ENCODE results near the gene ABHD2. TPM values are rescaled to one million over a fixed set of nuclear protein-coding genes. Genes with fewer than 3 reads are reported as not detected.

ABHD2 gene
- total RNA-seq, 1 donor from 2014 or later: 48.8 TPM

DNA sequence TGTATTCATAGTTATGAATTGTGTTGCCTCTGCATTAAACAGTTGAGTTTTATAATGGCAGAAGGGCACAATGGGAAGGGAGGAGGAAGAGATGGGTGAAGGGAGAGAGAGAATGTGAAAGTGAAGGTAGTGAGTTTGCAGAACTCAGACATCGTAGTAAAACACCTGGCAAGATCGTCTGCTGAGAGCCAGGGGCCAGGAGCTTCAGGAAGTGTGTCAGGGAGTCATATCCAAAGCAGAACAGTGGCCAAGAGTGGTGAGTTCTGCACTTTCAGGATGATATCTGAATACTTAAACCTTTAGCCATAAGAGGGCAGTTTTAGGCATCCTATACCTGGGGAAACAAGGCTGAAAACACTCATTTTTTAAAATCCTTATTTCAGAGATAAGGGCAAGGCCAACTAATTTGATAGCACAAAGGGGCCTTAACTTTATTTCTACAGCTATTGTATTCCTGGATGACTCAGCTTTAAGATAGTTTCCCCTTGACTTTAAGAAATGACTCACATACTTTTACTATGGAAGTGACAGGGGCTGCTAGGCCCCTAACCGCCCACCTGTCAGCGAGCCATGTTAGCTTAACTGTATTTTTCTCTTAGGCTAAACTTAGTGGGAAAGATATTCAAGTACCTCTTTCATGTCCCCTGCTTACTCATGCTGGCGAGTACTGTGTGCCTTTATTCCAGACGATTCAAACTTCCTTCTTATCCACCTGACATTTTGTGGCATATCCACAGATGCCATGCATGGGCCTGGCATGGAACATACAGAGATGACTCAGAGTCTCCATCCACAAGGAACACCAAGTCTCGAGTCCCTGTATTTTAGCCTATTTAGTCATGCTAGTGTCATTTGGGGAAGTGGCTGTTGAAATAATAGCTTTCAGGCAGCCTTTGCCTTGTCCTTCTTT is 79.3 kb downstream of the ABHD2 start:
- Mint-ChIP-seq H3K4me1 (peaks cover 3% of the 10 kb centered on the region), H3K9me3 (no peaks in the 10 kb centered on the region), H3K36me3 (ENCODE audit: low read depth) (peaks cover 21% of the 10 kb centered on the region), H3K4me3 (no peak overlapping the region), H3K27me3 (no peaks in the 10 kb centered on the region), H3K27ac (peak overlapping the region; percentile 2)
- intact Hi-C loops (cut with micrococcal nuclease): no loop called here
- ChIA-PET CTCF (interaction anchor here (0.7 to 3.4 kb wide), 2 partner anchors 10 to 39 kb away, joined by 3 to 14 read pairs; no protein-coding TSS in a partner anchor), POLR2A (no interaction called here)
- ATAC-seq (ENCODE audit: low read depth): peak; percentile 25
- TF ChIP-seq, protein P1, sequence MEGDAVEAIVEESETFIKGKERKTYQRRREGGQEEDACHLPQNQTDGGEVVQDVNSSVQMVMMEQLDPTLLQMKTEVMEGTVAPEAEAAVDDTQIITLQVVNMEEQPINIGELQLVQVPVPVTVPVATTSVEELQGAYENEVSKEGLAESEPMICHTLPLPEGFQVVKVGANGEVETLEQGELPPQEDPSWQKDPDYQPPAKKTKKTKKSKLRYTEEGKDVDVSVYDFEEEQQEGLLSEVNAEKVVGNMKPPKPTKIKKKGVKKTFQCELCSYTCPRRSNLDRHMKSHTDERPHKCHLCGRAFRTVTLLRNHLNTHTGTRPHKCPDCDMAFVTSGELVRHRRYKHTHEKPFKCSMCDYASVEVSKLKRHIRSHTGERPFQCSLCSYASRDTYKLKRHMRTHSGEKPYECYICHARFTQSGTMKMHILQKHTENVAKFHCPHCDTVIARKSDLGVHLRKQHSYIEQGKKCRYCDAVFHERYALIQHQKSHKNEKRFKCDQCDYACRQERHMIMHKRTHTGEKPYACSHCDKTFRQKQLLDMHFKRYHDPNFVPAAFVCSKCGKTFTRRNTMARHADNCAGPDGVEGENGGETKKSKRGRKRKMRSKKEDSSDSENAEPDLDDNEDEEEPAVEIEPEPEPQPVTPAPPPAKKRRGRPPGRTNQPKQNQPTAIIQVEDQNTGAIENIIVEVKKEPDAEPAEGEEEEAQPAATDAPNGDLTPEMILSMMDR (IDR thresholded peaks at IDR 0.05): no peak
- no peak for DNase-seq

DNA sequence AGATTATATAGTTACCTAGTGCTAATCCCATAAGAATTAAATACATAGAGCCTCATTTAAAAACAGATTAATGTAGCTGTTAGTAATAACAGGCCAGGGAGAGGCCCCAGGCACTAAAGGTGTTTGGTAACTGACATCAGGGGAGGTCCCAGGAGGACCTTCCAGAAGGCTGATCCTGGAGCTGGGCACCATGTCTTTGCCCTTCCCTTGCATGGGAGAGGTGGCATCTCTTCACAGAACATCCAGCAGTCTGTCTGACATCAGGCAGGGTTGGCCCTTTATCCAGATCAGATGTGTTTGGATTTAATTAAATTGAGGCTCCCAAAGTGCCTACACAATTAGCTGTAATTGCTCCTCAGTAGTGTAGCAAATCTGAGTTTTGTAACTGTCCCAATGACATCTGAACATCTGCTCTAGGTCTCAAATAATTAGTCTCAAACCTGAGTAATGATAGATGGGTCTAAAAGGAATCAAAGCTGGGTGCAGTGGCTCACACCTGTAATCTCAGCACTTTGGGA is 80.1 kb downstream of the ABHD2 start:
- Mint-ChIP-seq H3K9me3 (no peaks in the 10 kb centered on the region), H3K4me3 (no peak overlapping the region), H3K27me3 (no peaks in the 10 kb centered on the region), H3K36me3 (ENCODE audit: low read depth) (peaks cover 20% of the 10 kb centered on the region), H3K27ac (no peak overlapping the region), H3K4me1 (peaks cover 3% of the 10 kb centered on the region)
- ChIA-PET CTCF (interaction anchor here (1.0 to 3.4 kb wide), 2 partner anchors 9 to 110 kb away, joined by 3 to 14 read pairs; no protein-coding TSS in a partner anchor), POLR2A (no interaction called here)
- intact Hi-C loops (cut with micrococcal nuclease): no loop called here
- no peak for ATAC-seq (ENCODE audit: low read depth)
- DNase-seq: no peak
- TF ChIP-seq, protein P1 (IDR thresholded peaks at IDR 0.05): no peak

DNA sequence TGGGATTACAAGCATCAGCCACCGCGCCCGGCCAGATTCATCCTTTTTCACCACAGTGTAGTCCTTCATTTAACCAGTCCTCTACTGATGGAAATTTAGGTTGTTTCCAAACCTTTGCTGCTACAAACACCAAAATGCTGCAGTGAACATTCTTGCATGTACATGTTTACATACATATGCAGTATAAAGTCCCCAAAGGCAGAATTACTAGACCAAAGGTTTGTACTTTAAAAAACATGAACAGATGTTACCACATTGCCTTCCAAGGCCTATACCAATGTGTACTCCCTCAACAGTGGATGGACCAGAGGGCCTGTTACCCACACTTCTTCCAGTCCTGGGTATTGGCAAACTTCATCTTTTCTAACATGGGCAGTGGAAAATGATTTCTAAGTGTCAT is 82.1 kb downstream of the ABHD2 start:
- Mint-ChIP-seq H3K4me3 (no peak overlapping the region), H3K27ac (no peak overlapping the region), H3K27me3 (no peaks in the 10 kb centered on the region), H3K9me3 (no peaks in the 10 kb centered on the region), H3K4me1 (peaks cover 3% of the 10 kb centered on the region), H3K36me3 (ENCODE audit: low read depth) (peaks cover 16% of the 10 kb centered on the region)
- ChIA-PET POLR2A (no interaction called here), CTCF (interaction anchor here (1.5 kb wide), 1 partner anchor 15 kb away, joined by 3 read pairs; no protein-coding TSS in a partner anchor)
- DNase-seq (no peak), ATAC-seq (ENCODE audit: low read depth) (no peak)
- TF ChIP-seq, protein P1 (IDR thresholded peaks at IDR 0.05): no peak
- intact Hi-C loops (cut with micrococcal nuclease): no loop called here

DNA sequence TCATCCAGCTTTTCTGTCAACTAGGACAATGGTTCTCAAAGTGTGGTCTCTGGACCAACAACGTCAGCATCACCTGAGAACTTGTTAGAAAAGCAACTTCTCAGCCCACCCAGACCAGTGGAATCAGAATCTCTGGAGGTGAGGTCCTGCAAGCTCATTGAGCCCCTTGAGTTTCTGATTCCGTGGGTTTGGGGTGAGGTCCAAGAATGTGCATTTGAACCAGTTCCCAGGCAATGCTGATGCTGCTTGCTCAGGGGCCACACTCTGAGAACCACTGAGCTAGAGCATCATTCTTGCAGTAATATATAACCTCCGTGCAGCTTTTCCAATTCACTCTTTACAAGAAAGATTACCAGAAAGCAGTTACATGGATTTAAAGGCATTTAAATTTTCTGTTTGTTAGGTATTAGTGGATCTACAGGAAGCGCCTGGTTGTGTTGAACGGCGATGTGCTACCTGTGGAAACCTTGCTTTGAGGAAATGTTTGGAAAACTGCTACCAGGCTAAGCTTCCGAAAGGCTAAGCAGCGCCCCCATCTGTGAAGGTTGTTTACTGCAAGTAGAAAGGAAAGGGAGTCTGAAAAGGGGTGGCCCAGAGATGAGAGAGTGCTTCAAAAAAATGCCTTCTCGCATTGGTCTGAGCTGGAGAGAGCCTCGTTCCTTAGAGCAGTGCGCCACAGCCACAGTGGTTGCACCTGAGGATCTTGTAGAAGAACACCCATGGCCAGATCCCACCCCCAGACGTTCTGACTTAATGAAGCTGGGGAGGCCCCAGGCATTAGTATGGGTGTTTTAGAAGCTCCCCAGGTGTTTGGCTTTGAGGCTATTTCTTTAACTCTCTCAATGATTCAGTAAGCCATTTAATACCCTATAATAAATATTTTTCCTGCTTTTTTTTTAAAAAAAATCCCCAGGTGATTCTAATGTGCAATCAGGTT is 83.1 kb downstream of the ABHD2 start:
- no peak overlapping the region for H3K4me3 Mint-ChIP-seq
- DNase-seq: no peak
- no peaks in the 10 kb centered on the region for H3K9me3 Mint-ChIP-seq
- no peaks in the 10 kb centered on the region for H3K27me3 Mint-ChIP-seq
- H3K27ac Mint-ChIP-seq: no peak overlapping the region
- peaks cover 3% of the 10 kb centered on the region for H3K4me1 Mint-ChIP-seq
- H3K36me3 Mint-ChIP-seq (ENCODE audit: low read depth): peaks cover 27% of the 10 kb centered on the region
- ATAC-seq (ENCODE audit: low read depth): no peak
- intact Hi-C loops (cut with micrococcal nuclease): no loop called here
- CTCF ChIA-PET: interaction anchor here (0.6 to 1.5 kb wide), 7 partner anchors 16 to 547 kb away, joined by 3 to 11 read pairs (median 3); no protein-coding TSS in a partner anchor
- POLR2A ChIA-PET: no interaction called here
- TF ChIP-seq, protein P1 (IDR thresholded peaks at IDR 0.05): peak; percentile 23

Data from activated B cell treated with CpG ODN at 0.5 μM for 24 hours (primary cell).